ELF-1 (cell line): ENCODE data around the gene NKX6-2.
"Not testable (repeated sequence)": the region's sequence is repeated elsewhere in the genome, so short reads cannot be mapped to it uniquely, and the experiment has no call there.

Experiments used
- DNase-seq: peaks from one replicate; pipeline ENCODE4 v3.0.0-alpha.2; 2016; ENCODE audit warnings: low read depth, low spot score

NKX6-2 gene

DNA sequence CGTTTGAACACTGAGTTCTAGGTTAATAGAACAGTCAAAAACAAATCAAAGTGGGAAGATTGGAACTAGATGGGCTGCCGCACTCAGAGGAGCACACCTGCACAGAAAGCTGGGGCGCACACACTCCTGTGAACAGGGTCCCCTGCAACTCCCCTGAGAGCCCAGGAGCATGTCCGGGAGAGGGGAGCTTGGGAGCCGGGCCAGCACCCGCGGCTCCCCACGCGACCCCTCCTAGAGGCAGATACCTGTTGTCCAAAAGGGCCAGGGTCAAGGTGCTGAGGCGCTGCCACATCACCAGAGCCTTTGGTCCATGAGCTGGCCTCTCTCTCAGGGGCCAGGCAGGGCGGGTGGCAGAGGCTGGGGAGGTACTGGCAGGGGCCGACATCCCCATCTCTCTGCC, 5.6 kb downstream of the NKX6-2 start:
- DNase-seq = no peak

DNA sequence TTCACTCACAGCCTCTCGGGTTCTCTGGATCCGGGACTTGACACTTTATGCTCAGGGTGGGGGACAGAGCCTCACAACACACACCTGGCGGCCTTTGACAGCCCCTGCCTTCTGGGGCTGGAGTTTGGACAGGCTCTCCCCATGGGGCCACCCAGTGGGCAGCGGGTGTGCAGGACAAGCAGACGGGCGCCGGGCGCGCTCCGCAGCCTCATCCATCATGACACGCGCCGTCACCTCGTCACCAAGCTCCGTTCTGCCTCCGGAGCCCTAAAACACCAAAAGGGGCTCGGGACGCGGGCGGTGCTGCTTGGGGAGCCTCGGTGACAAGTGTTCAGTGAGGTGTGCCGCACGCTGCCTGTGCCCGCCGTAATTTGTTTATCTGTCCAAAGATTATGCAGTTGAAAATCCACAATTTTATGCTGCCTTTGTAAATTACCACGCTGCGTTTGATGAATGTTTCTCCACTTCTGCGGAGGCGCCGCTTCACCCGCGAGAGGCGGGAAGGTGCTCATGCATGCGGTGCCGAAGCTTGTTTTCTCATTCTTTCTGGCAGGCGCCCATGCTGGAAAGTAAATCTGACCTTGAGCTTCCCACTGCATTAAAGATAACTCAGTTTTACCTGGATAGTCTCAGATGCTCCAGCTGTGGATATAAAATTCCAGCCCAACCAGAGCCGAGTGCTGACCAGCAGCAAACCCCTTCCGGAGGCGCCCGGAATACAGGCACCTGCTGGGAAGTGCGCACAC, 6.2 kb downstream of the NKX6-2 start:
- DNase-seq = no peak

DNA sequence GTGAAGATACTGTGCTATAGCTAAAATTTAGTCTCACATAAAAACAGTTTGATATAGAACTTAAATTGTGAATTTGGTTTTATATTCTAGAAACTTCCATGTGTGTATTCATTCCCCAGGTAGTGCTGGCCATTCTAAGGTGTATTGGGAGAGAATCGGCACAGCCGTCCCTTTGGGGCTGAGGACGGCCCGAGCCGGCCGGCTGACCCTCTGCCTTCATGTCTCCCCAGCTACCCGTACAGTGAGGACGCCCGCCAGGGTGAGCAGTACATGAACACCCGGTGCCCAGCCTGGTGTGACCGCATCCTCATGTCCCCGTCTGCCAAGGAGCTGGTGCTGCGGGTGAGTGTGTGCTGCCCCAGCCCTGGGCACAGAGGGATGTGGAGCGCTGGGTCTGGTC, 8.5 kb downstream of the NKX6-2 start:
- no peak for DNase-seq

DNA sequence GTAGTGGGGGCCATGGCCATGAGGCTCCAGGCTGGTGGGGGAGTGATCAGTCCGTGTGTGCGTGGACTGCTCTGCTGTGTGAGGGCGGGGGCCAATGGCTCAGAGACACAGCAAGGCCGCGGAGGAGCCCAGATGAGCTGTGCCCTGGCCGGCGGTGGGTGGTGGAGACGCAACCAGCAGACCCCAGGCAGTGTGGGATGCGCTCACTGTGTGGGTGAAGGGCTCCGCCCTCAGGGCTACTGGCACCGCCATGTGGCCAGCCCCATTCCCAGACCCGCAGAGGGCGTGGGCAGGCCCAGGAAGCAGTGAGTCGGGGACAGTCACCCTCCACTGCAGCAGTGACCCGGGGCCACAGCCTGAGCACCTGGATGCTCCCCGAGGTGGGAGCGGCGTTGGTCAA, 9.1 kb downstream of the NKX6-2 start:
- DNase-seq = no peak

DNA sequence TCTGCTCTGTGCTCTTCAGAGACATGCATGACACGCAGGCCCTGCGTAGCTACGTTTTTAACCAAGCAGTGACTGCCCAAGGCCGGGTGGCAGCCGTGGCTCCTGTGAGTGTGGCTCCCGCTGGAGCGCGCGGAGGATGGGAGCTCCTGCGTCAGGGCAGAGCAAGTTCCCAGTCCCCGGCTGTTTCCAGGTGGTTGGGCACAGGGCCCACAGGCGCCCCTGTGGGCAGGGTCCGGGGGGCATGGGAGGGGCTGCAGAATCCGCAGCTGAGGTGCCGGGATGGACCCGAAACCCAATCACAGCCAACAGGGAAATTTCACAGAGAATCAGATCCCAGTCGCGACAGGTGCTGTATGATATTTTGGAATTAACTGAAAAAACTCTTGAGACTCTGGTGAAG, 9.8 kb downstream of the NKX6-2 start:
- no peak for DNase-seq

DNA sequence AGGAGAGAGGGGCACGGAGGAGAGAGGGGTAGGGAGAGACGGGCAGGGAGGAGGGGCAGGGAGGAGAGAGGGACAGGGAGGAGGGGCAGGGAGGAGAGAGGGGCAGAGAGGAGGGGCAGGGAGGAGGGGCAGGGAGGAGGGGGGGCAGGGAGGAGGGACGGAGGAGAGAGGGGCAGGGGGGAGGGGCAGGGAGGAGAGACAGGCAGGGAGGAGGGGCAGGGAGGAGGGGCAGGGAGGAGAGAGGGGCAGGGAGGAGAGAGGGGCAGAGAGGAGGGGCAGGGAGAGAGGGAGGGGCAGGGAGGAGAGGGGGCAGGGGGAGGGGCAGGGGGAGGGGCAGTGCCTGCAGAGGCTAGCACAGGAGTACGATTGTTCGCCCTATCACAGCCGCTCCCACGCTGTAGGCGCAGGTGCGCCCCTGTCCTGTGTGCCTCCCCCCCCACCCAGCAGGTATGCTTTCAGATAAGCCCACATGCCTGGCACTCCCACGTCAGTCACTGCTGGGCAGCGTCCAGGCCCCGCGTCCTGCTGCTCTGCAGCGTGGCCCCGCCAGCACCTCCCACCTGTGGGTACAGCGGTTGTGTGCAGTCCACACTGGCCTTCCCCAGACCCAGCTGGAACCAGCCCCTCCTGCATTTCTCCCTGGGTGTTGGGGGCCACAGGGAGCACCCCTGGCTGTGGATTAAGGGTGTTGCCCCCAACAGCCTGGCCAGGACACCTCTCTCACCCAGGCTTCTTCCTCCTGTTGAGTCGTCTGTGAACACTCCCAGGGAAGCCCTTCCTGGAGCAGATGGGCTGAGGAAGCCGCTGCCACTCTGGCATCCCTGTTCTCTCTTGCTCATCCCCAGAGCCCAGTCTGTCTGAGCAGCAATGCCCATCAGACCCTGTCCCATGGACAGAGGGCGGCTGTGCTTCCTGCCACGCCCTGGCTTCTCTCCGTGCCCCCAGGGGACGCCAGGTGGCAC, 10.8 kb downstream of the NKX6-2 start:
- no peak for DNase-seq

DNA sequence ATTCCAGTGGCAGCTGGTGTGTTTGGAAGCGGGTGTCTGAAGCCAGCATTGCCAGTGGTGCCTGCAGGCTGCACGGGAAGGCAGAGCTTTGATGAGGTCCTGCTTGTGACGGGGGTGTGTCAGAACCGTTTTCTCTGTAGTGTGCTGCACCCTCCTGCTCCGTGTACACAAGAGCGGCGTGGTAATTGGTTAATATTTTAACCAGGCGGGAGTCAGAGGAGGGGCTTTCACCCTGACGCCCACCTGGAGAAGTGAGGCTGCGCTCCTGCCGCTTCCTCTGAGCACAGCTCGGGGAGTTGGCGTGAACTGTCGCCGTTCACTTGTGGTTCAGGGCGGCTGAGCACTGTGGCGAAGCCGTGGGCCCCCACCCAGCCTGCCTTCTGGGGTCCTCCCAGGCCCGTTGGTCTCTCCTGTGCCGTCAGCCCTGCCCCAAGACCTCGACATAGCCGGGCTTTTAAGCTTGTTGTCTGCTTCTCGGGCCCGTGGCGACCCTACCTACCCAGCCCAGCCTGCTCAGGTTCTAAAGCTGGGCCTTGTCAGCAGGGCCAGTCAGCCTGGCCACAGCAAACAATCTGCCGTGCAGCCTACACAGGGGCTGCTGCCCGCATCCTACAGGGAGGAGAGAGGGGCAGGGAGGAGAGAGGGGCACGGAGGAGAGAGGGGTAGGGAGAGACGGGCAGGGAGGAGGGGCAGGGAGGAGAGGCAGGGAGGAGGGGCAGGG, 11.6 kb downstream of the NKX6-2 start:
- no peak for DNase-seq

DNA sequence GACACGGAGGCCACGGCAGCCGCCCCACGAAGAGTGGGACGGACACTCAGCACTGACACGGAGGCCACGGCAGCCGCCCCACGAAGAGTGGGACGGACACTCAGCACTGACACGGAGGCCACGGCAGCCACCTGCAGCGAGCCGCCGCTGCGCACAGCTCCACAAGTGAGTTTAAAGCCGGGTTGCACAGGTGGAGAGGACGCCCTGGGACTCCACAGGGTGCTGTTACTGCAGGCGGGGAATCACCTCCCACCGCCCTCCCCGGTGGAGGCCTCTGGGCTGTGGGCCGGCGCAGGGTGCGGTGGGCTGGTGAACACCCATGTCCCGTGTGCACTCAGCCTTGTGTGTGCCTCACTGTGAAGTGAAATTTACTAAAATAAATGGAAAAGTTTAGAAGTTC, 13.1 kb downstream of the NKX6-2 start:
- DNase-seq = not testable (repeated sequence)

DNA sequence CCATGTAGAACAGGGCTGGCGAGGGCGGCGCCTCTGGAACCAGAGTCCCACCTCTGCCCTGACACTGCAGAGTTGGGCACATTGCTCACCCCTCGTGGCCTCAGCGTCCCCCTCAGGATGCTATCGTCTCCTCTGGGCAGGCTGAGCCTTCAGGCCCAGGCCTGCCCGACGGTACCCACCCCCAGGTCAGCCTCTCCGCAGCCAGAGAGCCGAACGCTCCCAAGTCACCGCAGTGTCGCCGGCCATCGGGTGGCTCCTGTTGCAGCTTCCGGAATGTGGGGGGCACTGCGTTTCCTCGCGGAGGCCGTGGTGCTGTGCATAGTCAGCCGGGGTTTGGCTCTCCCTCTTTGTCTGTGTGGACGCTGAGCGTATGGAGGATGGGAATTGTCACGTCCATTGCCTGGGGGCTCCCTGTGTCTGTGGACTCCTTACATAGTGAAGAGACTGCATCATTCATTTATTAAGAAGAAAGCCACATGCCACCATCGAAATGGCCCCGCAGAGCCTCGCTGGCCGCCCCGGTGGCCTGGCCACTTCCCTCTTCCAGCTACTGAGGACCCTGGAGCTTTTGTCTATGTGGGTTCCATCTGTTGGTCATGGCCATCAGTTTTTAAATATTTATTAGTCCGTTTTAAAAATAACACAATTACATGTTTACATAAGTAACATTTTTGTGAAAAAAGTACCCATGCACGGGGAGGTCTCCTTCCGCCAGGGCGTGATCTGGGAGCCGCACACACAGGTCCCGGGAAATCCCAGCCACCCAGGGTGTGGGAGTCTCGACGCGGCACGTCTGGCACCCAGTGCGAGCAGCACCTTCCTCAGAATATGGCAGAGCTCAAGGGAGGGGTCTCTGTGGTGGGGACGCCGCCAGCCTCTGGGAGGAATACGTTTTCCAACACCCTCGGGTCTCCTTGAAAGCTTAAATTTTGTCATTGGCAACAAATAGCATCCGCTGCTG, 15.6 kb downstream of the NKX6-2 start:
- DNase-seq = no peak

DNA sequence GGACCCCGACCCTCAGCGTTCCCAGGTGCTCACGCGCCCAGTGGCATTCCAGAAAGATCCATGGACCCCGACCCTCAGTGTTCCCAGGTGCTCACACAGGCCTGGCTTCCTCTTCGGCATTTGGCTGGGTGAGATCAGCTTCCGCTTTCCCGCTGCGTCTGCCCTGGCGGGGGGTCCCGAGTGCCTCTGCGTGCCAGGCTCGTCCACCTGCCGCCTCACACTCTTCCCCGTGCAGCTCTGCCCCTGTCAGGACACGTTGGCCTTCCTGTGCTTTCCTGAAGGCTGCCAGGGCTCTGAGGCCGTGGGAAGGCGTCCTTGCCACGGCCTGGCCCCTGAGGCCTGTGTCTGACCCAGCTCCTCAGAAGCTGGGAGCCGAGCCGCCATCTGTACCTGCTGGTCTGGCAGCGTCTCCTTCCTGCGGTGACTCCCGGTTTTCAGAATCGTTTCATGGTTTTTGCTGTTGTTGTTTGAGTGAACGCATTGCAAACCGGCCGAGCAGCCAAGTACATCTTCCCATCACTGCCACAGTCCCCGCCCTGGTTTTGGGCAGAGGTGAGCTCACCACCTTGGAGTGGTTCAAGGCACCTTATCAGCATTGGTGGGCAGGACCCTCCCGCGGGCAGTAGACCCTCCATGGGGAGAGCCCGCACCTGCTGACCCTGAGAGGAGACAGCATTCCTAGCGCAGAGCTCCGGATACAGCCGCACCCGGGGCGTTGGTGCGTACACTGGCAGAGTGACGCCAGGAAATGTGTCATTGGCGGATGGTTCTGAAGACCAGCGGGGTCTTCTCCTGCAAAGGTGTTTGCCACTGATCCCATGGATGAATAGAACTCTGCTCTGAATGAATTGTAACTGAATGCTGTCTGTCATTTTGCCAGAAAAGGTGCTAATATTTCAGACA, 17.4 kb downstream of the NKX6-2 start:
- no peak for DNase-seq

DNA sequence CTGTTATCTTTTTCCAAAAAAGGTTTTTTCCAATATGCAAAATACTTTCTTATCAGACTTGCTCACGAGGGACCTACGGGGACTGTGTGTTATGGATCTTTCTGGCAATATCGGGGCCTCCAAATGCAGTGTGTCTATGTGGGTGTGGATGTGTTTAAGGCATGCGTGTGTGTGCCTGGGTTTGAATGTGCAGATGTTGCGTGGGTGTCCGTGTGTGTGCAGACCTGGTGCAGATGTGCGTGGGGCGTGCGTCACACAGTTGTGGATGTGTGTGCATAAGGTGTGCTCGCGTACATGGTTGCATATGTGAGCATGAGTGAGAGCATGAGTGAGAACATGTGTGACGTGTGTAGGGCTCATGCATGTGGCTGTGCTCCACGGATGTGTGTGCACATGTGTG, 19.7 kb downstream of the NKX6-2 start:
- DNase-seq = no peak

DNA sequence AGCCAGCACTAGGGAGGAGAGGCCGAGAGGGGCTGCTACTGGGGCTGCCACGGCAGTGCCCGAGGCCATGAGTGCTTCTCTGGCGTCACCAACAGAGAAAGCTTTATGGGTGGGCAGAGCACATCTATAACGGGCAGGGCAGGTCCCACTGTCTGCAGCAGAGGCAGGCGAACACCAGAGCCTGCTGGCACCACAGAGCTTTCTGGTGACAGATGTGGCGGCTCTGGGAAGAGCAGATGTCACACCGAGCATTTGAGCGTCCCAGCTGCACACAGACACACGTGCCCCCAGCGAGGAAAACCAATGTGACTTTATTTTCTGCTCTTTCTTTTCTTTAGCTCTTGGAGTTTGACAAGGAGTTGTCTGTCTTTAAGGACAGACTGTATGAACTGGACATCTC, 20.5 kb downstream of the NKX6-2 start:
- DNase-seq = no peak

DNA sequence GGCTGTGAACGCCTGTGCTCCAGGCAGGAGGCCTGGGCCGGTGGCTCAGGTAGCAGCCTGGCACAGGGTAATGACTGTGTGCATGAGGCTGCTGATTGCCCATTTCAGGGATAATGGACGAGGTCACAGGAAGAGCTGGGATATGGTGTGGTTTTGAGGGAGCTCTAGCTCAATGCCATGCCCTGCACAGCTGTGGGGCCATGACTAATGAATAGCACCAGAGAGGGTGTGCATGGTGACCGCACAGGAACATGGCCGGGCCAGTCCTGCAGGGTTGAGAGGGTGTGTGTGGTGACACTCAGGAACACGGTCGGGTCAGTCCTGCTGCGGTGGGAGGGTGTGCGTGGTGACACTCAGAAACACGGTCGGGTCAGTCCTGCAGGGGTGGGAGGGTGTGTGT, 21.8 kb downstream of the NKX6-2 start:
- DNase-seq = no peak

DNA sequence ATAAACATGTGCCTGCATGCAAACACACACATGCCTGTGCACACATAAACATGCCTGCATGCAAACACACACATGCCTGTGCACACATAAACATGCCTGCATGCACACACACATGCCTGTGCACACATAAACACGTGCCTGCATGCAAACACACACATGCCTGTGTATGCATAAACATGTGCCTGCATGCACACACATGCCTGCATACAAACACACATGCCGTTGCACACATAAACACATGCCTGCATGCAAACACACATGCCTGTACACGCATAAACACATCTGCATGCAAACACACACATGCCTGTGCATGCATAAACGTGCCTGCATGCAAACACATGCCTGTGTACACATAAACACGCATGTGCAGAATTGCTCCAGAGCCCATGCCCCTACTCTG, 22.4 kb downstream of the NKX6-2 start:
- no peak for DNase-seq

DNA sequence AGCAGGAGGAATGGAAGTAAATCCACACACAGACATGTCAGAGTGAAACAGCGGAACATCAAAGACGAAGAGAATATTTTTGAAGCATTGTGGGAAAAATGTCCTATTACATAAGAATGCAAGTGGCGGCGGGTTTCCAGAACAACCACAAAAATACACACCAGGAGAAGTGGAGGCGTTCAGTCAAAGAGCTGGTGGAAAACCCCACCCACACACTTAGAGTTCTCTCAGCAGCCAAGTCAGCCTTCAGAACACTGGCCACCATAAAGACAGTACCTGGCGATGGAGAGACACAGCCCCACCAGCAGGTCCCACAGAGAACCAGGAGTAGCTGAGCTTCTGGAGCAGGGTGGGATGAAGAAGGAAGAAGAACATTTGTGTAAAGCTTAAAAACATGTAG, 23.7 kb downstream of the NKX6-2 start:
- no peak for DNase-seq

DNA sequence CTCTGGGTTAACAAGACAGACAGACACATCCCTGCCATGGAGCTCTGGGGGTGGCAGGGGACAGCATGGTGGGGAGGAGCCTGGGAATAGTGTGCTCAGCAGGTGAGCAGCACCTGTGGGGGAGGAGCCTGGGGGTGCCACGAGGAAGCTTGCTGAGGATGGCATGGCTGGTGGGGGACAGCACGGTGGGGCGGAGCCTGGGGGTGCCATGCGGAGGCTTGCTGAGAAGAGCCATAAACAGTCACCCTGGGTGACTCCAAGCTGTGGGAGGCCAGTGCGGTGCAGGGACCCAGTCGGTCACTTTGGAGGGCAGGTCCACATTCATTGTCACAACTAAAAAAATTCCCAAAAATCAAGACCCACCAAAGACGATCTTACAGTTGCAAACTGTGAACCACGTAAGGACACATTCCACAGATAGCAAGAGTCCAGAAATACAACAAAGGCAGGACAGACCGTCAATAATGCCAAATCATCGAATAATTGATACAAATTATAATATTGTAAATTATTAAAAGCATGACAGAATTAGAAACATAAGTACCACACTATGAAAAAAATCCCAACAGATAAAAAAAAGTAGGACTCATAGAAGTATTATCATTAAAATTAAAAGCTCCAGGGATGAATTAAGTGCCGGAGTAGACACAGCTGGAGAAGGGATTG, 24.4 kb downstream of the NKX6-2 start:
- no peak for DNase-seq

DNA sequence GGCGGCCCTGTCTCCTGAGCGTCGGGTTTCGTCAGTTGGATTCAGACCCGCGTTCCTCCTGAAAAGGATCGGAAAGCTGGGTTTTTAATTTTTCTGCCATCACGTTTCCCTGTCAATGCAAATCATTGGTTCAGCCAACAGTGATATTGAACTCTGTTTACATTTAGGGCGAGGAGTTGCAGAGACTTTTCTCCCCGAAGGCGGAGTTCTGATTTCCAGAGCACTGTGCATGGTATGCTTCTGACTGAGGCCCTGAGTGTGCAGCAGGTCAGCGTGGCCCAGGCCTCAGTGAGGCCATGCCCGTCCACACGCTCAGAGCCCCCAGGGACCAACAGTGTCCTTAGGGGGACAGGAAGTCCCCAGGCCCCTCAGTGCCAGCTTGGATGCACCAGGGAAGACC, 27.1 kb downstream of the NKX6-2 start:
- DNase-seq = no peak

DNA sequence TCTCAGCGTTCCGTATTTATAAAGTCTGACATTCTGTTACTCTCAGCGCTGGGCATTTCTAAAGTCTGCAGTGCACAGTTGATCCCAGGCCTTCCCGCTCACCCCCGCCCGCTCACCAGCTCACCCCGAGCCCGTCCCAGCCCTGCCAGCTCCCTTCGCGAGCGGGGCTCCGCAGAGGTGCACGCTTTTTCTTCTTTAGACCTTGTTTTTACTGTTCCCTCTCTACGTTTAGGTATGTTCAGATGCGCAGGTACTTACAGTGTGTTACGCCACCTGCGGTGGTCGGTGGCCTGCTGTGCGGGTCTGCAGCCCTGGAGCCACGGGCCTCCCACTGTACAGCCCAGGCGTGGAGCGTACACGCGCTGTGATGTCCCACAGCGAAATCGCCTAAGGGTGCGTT, 28.8 kb downstream of the NKX6-2 start:
- DNase-seq = no peak

DNA sequence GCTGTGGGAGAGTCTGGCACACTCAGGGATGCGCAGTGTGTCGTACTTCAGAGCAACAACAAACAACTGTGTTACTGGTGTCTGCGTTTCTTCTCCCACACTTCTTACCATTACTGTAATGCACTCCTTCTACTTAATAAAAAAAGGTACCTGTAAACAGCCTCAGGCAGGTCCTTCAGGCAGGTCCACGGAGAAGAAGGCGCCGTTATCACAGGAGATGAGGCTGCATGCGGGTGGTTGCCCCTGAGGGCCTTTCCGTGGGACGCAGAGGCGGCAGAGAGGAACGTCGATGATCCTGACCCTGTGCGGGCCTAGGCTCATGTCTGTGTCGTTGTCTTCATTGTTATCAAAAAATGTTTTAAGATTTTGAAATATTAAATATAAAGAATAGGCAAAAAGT, 29.4 kb downstream of the NKX6-2 start:
- DNase-seq = no peak
